Embryonic facial prominence (tissue), 1 donor: Measurements from ENCODE around the gene SMIM1.

ENCODE experiments used
- DNase-seq: peaks from one replicate; pipeline ENCODE4 v3.0.0-alpha.2; 2016; ENCODE audit errors: extremely low spot score

The SMIM1 gene

DNA sequence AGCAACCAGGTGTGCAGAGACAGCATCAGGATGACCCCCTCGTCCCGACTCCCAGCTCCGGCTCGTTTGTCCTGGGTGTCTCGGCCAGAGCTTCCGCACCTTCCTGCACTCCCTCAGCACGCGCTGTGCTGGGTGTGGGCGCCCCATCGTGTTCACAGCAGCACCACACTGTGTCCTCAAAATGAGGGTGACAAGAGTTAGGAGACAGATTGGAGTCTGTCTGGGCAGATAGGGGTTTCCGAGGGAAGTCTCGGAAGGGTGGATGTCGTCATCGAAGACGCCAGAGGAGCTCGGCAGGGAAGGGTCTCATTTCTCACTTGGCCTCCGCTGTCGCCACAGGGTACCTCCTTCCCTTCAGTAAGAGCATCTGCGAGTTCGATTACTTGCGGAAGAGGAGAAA is 16.2 kb upstream of the SMIM1 start:
- no peak for DNase-seq

DNA sequence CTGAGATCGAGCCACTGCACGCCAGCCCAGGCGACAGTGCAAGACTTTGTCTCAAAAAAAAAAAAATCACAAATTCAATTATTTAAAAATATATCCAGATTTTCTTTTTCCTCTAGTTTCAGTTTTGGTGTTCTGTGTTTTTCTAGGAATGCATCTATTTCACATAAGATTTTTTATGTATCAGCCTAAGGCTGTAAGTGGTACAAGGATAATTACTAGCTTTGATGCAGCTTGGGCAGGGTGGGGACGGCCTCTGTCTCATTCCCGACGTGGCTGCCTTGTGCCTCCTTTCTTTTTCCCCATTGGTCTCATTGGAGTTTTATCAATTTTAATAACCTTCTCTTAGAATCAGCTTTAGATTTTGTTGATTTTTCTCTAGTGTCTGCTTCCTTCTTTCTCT is 13.4 kb upstream of the SMIM1 start:
- no peak for DNase-seq

DNA sequence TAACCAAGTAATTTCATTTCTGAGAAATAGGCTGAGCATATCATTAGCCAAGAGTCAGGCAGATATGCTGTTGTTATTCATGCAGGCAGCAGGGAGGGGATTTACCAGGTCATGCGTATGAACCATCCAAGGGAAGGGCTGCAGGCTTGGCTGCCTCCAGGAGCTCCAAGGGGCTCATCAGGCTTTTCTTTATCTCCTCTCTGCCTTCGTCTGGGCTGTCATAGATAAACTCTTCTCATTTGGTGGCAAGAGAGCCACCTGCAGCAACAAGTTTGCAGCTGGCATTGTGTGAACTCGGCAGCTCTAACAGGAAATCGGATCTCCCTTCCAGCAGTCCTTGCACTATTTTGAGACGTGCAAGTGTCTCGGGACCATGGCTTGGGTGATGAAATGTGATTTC is 12.8 kb upstream of the SMIM1 start:
- no peak for DNase-seq

DNA sequence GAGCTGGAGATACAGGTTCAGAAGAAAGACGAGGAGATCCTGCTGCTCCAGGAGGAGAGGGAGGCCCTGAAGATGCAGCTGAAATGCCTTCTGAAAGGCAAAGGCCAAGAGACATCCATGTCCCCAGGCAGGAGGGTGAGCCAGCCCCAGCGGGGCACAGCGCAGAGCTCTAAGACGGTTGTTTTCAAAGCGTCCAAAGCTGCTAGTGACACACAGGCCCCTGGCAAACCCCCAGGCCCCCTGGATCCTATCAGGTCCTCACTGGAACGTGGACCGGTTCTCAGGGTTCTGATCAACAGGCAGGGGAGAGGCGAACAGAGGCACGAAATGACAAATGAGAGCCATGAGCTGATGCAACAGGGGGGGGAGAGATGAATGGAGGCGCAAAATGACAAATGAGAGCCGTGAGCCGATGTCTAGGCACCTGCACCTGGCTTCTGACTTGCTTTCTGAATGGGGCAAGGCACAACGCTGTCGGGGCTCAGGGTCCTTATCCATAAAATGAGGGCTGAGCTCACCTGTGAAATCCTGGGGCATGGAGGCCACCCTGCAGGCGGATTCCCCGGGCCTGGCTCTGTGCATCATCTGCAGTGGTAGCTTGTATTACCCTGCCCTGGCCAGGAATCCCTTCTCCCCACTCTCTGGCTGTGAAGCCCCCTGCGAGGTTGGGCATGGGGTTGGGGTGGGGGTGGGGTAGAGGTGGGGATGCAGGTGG is 11.1 kb upstream of the SMIM1 start:
- DNase-seq: no peak

DNA sequence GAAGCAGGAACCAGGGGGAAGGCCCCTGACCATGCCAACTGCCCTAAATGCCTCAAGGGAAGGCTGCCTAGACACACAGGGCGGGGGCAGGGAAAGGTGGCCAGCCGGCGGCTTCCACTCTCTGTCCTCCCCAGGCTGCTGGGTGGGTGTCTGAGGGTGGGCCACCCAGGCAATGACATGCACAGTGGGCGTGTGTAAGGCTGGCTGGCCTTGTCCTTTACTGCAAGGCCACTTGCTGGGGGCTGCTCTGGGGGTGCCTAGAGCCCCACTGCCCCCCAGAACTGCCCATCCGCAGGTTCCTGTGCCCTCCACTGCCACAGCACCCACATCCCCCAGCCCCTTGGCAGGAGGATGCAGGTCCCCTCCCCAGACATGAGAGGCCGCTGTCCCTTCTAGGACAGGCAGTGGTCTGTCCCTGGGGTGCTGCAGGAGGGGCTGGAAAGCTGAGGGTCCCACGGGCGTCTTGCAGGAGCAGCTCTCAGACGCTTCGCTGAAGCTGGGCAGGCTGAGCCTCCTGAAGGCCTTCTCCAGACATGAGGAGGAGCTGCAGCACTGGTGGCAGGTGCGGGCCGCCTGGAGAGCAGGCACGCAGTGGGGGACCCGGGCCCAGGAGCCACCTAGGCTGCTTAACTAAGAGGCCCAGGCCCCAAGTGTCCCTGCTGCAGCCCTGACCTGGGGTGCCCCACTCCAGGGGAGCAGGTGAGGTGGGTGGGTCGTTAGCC is 10.2 kb upstream of the SMIM1 start:
- DNase-seq: no peak

DNA sequence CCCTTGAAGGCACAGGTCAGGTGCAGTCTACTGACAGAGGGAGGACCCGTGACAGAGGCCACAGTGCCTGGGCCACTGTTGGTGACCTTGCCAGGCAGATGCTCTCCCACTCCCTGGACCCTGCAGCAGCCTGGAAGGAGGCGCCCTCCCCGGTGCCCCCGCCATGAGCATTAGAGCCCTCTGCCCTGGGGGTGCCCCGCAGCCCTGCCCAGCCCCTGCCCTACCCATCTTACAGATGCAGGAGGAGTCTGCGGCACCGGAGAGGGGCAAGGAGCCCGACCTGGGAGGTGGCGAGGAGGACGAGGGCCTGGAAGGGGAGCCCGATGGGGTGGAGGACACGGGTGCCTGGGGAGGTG is 9.7 kb upstream of the SMIM1 start:
- DNase-seq: no peak

DNA sequence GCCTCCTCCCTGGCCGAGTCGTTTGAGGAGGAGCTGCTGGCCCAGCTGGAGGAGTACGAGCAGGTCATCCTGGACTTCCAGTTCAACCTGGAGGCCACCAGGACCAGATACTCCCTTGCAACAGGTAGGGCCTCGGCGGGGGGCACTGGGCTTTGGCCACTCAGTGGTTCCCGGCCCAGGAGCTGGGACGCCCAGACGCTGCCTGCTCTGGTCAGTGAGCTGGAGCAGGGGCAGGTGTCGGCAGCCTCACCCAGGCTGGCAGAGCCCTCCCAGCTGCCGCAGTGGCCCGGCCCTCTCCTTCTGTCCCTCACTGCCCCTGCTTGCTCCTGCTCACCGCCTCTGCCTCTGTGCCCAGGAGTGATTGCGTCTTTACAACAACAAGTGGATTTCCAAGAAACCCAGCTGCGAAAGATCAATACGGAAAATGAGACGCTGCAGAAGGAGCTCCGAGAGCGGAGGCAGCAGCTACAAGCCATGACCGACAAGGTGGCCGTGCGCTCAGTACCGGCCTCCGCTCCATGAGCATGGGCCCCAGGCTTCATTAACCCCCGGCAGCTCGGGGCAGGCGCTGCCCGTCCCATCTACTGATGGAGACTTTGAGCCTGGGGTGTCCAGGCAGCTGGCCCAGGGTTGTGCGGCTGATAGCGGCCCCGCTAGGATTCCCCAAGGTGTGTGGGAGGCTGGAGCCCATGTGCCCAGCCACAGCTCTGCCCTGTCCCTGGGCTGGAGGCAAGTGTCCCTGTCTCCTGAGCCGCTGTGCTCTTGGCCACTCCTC is 9.0 kb upstream of the SMIM1 start:
- DNase-seq: no peak

DNA sequence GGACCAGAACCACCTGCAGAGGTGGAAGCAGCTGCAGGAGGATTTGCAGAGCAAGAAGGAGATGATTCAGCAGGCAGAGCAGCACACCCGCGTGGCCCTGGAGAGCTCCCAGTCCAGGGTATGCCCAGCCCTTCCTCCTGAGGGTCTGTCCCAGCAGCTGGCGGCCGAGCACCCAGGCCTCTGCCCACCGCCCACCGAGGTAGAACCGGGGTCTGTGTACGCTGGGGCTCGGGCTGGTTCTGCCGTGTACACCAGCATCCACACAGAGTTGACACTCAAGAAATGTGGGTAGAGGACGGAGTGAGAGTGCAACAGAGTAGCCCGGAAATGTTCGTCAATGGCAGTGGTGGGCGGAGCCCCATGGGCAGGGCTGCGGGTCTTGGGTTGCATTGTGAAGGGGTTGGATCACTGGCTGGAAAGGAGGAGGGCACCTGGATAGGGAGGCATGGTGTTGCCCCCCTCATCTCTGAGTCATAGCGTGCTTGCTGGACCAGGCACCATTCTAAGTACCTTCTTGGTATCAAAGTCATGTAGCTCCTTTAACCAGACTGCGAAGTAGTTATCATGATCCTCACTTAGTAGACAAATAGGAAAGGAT is 5.1 kb upstream of the SMIM1 start:
- DNase-seq: no peak

DNA sequence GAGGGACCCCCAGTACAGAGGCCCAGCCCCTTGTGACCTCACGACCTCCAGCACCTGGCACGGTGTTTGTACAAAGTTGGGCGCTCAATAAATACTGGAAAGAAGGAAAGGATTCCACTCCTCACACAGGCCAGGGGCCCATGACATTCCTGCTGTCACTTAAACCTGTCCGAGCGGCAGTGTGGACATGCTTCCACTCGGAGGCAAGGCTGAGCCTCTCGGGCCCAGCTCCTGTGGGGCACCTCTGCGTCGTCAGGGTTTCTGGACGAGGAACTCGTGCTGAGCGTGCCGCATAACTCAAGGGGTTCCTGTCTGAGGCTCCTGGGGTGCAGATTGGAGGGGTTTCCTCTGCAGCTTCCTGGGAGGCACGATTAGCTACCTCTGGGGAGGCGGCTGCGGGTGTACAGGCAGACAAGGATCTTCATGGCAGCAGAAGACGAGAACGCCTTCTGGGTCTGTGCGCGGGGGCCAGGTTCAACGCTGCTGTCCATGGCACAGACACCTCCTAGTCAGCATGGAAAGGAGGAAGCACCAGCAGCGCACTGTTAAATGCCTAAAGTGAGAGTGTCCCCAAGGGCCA is 3.6 kb upstream of the SMIM1 start:
- DNase-seq: no peak

DNA sequence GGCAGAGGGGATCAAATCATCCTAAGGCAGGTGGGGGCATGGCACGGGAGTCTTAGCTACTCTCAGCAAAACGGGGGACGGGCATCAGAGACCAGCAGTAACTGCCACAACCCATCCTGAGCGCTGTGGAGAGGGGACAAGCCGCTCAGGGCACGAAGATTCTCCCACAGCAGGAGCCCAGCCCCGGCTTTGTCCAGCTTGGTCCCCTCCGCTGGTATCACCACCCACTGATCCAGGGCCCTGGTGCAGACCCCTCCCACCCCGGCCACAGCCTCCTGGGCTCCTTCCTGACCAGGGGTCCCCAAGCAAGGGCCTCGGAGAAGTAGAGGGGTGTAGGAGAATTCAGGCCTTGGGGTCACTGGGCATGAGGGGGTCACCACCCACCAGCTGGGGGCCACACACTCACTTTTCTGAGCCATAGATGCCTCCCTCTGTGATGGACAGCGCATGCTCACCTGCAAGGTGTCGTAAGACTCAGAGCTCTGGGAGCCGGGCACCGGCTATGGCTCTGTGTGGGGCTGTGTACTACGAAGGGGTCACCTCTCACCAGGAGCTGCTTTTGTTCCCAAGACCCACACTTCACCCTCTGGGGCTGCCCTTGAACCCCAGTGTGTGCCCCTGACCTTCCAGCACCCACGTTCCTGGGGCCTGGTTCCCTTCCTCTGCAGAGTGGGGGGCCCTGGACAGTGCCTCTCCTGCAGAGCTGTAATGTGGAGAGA is 2.3 kb upstream of the SMIM1 start:
- no peak for DNase-seq

DNA sequence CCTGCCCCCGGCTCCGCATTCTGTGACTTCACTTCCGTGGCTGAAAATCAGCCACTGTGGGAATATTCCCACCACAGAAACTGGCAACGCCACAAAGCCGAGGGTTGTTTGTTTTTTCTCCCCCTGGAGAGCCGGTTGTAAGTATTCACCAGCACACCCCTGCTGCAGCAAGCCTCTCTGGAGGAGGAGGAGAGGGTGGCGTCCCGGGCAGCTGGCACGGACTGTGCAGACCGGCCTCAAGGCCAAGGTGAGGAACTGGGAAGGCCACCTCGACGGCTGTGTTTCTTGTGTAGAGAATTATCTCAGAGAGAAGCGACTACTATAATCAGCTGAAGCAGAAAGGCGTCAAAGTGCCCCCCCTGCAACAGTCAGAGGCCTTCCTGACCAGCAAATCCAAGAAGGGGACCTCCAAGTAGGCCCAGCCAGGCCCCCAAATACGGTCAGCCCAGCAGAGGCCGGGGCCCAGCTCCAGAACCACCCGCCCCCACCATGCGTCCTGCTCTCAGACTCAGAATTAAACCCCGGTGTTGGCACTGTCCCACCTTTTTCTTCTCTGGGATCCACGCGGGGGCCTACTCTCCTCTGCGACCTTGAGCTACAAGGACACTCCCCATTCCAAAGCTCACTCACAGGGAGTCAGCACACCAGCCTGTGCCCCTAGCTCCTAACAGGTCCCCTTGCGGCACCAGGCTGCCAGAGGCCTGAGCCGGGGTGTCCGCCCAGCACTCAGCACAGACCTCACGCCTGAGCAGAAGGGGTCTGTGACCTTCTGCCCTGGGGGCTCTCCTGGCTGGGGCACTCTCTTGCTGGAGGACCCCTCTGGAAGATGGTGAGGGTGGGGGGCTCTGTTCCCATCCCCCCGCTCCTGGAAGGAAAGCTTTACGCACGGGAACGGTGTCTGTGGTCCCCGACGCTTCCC is 1.2 kb upstream of the SMIM1 start:
- no peak for DNase-seq

DNA sequence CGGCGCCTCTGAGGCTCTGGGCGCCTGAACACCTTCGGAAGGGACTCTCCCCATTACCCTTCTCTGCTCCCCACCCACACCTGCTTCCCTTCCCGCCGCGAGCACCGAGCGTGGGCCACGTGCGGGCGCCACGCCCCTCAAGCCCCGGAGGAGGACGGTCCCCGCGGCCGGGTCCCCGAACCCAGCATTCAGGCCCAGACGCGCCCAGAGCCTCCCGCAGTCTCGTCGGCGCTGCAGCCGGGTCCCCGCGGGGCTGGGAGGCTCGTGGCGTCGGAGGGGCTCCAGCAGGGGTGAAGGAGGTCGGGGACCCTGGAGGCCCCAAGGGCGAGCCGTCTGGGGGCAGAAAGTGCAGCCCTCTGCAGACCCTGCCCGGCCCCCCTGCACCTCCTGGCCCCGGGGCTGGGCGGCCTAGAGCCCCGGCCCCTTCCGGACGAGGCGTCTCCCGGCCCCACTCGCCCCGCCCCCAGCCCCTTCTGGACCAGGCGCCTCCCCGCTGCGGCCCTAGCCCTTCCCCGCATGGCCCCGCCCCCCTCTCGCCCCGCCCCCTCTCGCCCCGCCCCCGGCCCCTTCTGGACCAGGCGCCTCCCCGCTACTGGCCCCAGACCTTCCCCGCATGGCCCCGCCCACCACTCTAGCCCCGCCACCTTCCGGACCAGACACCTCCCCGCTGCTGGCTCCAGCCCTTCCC is 378 bp upstream of the SMIM1 start:
- peak; percentile 72 for DNase-seq

DNA sequence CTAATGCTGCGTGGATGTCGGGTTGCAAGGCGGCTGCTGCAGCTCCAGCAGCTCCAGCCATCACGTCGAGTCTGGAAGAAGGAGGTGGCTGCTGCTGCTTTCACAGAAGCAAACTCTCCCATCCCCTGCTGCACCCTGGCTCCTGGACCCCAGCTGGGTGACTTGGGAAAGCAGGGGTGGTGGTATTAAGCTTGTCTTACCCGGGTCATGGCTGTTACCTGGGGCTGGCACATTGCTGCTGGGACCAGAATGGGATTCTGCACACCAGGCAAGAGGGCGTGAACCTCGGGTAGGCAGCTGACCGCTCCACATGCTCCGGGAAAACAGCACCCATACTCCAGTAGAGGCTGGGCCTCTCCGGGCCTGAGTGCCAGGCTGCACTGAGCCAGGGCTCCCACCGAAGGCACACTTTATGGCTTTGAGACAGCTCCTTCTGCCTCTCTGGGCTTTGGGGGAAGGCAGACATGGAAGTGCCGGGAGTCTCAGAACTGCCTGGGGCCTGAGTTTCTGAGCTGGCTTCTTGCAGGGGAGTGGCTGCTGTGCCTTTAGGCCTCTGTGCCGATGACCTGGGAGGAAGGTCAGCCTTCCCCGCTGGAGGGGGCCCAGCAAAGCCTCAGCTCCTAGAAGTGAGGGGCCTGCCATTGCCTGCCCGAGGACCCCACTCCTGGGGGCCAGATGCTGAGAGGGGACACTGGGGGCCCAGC is 1.2 kb downstream of the SMIM1 start:
- no peak for DNase-seq

DNA sequence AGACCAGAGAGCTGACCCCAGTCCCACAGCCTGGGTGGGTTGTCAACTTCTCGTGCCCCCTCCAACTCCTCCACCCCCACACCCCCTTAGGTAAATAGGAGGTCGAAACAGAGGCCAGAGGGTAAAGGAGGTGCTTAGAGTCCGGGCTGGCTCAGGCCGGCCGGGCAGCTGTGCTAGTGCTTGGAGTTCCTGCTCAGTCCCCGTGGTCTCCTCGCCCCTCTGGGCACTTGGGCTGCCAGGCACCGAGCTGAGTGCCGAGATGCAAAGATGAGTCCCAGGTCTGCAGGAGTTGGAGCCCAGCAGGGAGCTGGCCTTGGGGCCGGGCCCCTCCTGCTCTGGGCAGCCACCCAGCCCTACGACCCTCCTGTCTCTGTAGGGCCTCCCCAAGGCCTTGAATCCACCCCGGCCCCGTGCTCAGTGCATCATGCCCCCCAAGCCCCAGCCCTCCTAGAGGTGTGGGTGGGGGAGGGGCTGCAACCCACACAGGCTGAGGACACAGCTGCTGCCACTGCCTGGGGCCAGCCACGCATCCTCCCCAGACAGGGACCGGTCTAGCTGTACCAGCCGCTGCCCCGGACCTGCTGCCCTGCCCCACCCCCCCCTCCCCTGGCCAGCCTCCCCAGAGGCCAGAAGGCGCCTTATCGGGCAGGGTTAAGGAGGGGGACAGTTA is 1.9 kb downstream of the SMIM1 start:
- no peak for DNase-seq

DNA sequence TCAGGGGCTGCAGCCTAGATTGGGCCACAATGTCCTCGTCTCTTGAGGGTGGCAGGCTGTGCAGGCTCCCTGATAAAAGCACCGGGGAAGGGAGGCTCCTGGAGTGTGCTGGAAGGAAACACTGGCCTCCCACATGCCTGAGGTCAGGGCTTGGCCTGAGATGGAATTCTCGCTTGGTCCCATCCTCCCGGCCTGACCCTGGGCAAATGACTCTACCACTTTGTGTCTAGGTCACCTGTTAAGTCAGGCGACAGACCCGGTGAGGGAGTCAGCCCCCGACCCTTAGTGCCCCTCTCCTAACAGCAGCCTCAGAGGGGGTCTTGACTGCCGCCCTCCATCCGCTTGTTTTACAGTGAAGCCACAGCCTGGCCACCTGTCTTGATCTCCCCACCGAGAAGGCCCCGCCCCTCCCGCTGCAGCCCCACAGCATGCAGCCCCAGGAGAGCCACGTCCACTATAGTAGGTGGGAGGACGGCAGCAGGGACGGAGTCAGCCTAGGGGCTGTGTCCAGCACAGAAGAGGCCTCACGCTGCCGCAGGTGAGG is 2.5 kb downstream of the SMIM1 start:
- DNase-seq: no peak

DNA sequence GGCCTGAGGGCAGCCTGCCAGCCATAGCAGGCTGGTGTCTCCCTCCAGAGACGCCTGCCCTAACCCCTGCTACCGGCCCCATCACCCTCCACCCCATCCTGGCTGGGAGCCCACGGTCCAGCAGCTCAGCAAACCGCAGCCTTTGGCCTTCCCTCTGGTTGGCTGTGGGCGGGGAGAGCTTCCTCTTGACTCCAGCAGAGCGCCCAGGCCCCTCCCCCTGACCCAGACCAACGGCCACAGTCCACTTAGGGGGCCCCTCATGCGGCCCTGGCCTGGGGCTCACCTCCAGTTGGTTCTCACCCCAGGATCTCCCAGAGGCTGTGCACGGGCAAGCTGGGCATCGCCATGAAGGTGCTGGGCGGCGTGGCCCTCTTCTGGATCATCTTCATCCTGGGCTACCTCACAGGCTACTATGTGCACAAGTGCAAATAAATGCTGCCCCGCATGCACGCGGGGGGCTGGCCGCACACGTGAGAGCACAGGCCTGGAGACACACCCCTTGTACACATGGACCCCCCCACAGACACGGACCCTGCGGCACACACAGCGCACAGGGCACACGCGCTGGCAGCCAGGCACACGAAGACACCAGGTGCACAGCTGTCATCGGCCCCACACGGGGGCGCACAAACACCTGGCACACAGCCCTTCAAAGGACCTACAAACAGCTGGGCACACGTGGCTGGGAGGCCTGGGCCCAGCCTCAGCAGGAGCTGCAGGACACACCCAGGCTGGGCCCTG is 3.1 kb downstream of the SMIM1 start:
- DNase-seq: no peak

DNA sequence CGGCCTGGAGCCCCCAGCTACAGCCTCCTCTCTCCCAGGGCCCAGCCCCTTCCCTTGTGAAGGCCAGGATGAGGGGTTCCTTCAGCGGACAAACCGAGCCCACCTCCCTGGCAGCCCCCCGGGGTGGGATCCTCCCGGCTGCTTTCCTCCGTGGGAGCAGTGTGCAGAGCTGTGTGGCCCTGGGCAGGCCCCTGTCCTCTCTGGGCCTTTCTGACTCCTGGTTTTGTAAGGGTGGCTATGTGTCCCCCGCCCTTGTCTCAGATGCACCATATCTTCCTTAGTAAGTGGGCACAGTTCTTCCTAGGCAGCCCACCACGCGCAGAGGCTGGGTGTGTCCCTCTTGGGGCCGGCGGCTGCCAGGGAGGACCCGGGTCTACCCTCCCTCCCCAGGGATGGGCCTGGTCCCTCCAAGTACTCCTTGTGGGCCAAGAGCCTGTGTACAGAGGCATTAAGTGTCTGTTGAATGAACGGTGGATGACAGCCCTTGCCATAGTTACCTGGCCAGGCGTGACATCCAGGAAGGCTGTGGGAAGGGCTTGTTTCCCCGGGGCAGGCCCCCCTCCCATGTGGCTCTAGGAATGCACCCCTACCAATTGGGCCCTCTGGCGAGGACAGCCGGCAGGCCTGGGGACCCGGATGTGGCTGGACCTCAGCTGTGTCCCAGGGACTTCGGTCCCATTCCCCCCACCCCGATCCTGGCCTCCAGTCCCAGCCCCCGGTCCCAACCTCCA is 3.8 kb downstream of the SMIM1 start:
- no peak for DNase-seq
